Measurements from ENCODE around the gene KRTAP12-1.

The KRTAP12-1 gene

DNA sequence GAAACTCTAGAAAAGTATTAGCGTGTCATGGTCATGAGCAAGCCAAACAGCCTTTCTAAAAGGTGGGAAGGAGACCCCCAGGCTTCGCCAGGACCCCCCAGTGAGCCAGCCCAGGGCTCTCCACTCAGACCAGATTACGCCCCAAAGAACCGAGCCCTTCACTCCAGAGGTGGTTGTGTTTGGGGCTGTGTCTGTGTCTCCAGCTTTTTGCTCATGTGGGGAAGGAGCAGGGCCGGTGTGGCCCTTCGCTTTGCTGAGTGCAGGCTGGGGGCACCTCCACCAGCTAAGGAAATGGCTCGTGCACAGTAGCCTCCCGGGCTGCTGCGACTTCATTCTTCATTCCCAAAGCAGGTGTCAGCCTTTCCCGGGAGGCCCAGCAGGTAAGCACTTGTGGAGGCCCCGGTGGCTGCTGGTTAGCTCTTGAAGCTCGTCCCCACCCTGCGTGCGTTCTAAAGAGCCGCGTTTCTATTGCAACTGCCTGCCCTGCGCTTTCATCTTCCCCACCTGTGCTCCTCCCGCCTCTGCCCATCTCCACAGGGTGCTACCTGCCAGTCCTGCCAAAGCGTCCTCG lies 28.9 kb upstream of the KRTAP12-1 start:
- DNase-seq = no peak

DNA sequence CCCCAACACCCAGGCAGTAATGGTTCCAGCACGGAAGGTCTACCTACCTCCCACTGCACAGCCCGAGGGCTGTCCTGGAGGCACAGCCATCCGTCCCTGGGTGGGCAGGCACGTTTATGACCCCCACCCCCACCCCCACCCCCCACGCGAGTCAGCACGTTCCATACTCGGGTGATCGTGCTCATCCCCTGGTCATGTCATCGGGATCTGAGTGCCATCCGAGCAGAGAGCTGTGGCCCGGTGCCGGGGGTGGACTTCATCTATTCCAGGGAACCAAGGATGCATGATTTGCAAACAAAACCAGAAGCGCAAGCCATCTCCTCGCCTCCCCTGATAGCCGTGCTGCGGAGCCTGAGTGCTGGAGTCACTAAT lies 28.3 kb upstream of the KRTAP12-1 start:
- DNase-seq = no peak

DNA sequence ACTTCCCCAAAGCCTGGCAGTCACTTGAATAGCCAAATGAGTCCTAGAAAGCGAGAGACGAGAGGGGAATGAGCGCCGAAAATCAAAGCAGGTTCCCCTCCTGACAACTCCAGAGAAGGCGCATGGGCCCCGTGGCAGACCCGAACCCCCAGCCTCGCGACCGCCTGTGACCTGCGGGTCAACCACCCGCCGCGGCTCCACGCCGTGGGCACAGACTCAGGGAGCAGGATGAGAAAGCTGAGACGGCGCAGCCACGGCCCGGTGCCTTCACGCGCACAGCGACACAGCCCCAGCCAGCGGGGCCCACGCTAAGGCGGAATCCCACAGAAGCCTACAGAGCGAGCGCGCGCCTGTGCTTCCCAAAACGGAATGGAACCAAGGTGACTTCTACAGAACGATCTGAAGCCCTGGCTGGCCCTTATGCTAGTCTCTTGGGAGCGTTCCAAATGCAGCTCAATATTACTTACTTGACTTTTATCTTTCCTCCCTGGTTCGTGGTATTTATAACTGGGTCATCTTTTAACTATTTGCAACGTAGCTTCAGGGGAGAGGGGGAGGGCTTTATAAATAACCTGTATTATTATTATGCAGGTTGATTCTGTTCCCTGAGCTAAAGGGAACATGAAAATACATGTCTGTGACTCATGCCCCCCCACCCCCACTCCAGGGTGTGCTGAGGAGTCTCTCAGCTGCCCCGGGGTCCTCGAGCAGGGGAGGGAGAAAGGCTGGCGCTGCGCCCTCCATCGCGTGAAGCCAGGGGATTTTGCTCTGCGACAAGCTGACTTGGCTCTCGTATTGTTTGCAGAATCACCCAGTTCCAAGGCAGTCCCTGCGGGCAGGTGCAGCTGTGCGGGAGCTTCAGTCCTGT lies 27.7 kb upstream of the KRTAP12-1 start:
- peak; percentile 42 for DNase-seq

DNA sequence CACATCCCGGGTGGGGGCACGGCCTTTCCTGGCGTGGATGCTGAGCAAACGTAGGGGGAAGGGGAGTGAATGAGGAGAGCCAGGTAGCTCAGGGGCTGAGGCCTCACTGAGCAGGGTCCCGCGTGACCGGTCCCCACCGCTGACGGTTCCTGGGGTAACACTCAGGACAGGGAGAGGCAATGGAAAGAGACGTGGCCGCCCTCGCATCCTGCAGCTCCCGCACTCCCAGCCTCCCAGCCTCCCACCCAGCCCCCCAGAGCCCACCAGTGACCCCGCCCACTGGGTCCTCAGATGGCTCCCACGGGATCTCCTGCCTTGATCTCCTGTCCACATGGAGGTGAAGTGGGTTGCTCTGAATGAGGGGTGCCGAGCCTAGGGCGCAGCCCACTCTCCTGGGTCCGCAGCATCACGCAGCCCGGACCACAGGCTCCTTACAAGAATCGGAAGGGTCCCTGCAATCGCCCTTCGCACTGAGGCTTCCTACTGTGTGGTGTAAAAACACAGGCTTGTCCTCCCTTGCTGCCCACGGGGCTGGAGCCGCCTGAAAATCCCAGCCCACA lies 27.0 kb upstream of the KRTAP12-1 start:
- no peak for DNase-seq

DNA sequence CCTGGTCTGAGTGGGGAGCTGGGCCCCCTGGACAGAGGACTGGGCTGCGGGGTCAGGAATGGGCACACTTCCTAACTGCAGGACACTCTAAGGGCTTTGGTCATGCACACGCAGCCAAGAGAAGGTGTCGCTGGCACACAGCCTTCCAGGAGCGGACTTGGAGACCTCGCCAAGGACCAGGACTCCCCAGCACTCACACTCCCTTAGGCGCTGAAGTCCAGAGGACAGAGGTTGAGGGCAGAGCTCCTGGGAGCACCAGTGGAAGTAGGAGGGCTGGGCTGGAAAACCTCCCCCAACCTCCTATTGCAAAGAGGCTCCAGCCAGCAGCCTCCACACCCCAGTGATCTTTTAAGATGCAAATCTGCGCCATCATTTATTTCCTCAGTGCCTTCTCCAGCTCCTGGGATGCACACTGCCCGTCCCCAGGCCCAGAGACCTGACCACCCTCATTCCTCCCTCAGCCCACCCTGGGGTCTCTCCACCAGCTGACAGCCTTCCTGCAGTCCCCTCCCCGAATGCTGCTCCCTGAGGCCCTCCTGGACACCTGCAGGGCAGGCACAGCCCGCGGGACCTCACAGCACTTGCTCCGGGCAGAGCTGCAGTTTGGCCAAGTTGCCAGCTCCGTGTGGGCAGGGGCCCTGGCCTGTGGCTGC lies 26.4 kb upstream of the KRTAP12-1 start:
- DNase-seq = no peak

DNA sequence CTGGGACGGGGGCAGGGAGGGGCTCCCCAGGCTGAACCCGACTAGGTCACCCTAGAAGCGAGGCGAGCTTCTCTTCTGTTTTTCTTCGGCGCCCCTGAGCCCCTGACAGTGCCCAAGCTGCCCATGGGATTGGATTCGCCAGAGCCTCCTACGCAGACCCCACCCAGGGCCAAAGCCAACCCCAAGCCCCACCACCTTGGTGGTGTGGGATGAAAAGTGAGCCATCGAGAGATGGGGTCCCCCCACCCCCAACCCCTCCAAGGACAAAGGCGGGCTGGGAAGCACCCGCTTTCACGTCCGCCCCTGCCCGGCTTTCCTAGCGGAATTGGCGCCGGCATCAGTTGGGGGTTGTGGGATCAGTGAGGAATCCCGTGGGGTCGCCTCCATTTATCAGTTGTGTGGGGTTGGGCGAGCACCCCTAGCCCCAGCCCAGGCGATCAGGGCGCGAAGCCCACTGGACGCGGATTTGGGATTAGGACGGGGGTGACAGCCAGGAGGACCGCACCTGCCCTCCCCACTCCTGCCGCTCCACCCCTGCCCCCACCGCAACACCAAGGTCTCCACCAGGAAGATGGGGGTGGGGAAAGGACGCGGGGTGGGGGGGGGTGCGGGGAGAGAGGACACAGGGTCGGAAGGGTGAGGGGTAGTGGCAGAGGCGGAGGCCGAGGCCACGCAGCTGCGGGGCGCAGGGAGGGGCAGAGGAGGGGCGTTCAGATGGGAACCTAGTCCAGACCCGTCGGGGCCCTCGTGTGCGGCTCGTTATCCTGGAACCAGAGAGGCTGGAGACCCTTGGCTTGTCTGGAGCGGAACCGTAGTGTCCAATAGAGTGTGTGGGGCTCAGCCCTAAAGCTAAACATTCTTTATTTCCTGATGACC lies 25.0 kb upstream of the KRTAP12-1 start:
- DNase-seq = no peak

DNA sequence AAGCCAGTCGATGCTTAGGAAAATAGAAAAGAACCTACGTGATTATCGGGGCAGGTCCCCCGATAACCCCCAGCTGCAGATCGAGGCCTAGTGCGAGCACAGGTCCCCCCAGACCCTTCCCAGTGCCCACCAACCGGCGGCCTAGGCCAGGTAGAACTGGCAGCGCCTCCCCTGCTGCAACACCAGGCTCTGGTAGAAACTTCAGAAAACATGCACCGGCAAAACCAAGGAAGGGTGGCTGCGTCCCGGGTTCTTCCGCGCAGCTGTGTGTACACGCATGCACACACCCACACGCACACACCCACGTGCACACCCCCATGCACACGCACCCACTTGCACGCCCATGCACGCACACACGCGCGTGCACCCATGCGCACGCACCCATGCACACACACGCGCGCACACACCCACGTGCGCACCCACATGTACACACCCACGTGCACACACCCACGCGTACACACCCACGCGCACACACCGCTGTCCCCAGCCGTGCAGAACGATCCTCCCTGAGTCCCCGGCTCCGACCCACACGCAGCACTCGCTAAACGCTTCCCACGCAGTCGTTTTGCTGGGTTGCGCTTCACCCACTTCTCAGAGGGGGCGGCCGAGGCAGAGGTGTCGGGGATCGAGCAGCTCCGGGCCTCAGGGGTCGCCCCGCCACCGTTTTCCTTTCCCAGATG lies 24.2 kb upstream of the KRTAP12-1 start:
- no peak for DNase-seq

DNA sequence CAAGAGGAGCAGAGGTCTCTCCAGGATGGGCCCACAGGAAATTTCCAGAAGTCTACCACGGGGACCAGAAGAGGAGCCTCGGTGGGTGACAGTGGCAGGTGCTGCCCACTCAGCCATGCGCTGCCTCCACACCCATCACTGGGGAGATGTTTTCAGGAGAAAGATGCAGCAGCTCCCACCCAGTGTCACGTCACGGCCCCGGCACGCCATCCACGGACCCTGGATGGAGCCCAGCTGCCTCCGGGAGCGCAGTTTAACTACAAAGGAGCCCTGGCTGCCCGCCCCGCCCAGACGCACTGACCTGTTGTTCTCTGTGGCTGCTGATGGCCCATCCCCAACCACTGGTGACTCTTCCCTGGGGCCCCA lies 22.7 kb upstream of the KRTAP12-1 start:
- no peak for DNase-seq

DNA sequence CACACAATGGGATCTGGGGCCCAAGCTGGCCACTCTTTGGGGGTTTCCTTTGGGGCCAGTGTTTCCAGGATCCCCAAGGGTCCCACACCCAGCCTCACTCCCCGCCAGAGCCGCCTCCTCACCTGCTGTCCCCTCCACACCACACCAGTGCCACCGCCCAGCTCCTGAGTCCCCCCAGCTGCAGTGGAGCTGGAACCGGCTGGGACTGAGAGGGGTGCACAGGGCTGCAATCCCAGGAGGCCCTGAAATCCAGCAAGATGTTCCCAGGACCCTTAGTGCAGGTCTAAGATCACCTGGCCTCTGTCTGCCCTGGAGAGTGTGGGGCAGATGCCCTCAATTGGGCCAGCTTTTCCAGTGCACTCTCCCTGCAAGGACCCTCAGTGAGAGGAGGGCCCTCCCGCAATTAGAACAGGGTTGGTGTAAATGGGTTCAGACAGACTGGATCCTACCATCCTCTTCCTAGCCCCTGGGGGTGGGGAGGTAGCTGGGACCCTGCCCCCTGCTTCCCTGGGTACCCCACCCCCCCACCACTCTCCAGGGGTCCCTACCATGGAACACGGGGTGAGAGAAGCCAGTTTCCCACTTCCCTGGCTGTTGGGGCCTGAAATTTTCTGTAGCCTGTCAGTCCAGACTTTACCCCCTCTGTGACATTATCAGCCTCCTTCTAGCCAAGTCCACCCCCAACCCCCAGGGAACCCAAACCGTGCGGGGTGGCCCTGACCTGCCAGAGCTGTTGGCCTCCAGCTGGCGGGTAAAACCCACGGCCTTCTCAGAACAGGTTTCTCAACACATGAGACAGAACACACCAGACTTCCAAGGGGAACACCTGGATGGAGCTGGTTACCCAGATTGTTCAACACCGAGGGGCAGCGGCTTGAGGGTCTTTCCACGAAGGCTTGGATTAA lies 22.0 kb upstream of the KRTAP12-1 start:
- DNase-seq = no peak

DNA sequence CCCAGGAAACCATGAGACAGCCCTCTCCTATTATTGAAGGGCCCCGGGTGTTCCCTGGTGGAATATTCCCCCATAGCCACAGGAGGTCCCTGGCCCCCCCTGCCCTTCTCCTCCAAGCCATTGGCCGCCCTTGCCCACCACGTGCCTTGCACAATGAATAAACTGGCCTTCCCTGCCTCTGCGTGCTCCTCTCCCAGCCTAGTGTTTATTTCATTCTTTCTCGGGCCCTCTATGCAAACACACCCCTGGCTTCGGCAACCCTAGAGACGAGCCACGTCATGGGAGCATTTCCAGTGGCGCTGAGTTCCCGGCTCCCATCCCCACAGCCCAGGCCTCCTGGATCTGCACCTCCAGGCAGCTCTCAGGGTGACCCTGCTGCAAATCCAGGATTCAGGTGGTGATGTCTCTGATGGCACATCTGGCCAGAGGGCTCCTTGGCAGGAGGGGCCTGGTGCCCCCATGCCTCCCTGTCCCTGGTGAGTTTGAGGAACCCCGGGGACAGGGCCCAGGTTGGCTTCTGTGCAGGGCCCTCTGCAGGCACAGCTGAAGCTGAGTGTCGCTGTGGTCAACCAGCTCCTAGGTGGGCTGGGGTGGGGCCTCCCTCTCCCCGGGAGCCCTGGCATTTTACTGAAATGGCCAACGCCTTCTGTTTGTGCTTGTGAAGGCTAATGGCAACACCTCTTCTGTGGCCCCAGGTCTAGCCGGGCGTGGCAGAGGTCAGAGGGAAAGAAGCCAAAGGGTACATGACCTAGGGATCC lies 21.2 kb upstream of the KRTAP12-1 start:
- DNase-seq = no peak

DNA sequence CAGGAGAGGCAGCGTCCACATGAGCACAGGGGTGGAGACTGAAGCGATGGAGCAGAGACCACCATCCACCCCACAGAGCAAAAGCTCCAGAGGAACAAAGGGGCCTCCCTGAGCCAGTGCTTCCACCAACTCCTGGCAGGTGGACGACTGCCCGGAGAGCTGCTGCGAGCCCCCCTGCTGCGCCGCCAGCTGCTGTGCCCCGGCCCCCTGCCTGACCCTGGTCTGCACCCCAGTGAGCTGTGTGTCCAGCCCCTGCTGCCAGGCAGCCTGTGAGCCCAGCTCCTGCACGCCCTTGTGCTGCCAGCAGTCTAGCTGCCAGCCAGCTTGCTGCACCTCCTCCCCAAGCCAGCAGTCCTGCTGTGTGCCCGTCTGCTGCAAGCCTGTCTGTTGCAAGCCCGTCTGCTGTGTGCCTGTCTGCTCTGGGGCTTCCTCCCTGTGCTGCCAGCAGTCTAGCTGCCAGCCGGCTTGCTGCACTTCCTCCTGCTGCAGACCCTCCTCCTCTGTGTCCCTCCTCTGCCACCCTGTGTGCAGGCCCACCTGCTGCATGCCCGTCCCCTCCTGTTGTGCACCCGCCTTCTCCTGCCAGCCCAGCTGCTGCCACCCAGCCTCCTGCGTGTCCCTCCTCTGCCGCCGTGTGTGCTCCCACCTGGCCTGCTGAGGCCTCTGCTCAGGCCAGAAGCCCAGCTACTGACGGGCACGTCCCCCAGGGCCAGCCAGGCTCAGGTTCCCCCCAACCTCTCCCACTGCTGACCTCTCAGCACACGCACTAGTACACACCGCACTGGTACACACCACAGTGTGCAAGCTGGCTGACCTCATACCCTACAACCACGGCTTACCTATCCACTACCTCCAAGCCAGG lies 20.4 kb upstream of the KRTAP12-1 start:
- DNase-seq = no peak

DNA sequence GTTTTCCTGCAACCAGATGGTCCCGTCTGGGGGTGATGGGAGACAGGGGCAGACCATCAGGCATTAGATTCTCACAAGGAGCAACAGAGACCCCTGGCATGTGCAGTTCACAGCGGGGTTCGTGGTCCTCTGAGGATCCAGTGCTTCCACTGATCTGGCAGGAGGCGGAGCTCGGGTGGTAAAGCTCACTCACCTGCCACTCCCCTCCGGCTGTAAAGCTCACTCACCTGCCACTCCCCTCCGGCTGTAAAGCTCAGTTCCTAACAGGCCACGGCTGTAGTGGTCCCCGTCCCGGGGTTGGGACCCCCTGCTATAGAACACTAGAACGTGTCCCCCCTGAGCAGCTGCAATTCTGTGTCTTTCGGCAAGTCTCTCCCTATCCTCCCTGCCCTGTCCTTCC lies 19.6 kb upstream of the KRTAP12-1 start:
- no peak for DNase-seq

DNA sequence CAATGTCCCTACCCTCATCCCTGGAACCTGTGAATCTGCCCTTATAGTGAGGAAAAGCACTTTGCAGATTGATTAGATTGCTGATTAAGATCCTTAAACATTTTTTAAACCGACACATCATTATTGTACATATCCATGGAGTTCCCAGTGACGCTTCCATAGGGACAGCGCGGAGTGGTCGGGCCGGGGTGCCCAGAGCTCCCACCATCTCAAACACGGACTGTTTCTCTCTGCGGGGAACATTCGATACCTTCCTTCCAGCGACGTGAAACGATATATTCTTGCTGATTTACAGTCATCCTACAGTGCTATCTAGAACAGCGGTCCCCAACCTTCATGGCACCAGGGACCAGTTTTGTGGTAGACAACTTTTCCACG lies 19.0 kb upstream of the KRTAP12-1 start:
- DNase-seq = no peak

DNA sequence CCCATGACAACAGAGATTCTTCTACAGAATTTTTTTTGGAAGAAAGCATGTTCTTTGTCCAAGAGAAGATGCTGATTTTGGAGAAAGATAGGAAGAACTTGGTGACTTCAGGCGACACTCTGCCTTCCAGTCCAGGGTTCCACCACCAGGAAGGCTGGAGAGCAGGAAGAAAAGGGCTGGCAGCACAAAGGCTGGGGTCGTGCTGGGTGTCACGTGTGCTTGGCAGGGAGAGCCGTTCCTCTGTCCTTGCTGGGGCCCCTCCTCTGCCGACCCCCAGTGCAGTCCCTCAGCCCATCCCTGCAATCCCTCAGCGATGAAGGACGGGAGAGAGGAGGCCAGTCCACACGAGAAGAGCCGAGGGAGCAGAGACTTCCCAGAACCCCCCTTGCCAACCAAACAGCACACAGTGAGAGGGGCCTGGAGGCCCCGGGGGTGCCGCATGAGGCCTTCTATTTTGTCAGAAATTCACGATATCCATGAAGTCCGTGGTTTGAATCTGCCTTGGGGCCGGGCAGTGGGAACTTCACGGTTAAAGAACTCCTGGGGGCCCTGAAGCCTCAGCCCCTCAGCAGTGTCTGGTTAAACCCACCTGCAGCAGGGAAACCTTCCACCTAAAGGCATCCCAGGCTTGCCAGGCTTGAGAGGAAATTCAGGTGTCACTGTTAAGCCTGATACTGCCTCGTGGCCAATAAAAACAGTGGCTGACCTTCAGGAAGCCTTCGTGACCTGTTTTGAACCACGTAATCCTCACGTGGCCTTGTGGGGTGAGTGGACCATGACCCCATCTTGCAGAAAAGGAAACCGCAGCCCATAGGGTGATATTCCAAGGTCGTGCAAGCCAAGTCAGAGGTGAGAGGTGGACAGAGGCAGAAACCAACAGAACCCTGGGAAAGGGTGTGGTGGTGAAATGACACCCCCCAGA lies 18.4 kb upstream of the KRTAP12-1 start:
- DNase-seq = no peak

DNA sequence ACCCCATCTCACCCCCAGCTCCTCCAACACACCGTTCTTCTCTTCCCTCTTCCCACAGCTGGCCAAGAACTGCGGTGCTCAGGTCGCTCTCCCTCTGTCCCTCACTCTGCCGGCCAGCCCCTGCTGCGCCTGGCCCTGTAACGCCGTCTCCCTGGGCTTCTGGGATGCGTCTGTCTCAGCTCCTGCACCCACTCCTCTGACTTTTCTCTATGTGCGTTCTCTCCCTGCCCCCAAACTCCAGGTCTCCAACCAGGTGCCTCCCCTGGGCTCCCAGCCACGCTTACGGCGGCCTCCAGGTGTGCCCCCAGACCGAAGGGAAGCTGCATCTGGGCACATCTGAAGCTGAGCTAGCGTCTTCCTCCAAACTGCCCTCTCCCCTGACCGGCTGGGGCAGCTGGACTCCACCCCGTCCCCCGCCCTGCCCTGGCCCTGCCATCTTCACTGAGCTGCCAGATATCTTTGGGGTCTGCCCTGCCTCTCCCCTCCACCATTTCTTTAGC lies 17.6 kb upstream of the KRTAP12-1 start:
- DNase-seq = no peak

DNA sequence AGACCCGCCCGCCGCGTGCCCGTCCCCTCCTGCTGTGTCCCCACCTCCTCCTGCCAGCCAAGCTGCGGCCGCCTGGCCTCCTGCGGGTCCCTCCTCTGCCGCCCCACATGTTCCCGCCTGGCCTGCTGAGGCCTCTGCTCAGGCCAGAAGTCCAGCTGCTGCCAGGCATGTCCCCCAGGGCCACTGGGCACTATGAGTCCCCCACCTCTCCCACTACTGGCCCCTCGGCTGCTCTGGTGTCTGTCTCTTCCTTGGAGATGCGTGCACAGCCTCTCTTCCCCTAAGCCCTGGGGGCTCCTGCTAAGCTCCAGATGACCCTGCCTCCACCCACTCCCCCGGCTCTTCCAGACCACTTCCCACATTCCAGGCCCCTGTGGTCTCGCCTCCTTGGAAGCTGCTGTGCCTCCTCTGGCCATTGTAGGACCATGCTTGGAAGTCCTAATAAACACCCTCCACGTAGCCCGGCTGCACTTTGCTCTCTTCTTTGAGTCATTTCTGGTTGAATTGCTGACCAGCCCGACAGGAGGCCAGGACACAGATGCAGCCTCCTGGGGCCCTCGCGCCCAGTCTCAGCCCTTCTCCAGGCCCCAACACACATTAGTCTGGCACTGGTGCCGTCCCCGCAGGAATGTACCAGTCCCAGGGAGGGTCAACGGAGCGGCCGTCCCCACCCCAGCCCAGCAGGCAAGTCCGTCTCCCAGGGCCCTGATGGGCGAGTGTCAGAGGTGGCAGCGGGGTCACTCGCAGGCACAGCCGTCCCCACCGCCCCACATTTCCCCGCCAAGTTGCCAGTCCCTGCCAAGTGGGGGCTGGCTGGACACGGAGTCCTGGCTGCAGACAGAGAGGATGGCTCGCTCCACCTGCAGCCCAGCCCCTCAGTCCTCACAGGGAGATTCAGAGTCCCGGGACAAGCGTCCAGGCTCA lies 16.1 kb upstream of the KRTAP12-1 start:
- no peak for DNase-seq

All from NCI-H1694 (cell line).